ENCODE results near the gene SERINC5. TPM values are rescaled to one million over a fixed set of nuclear protein-coding genes. Genes with fewer than 3 reads are reported as not detected.

The SERINC5 gene
- total RNA-seq, 6 experiments from 2014 or later, result 16.4 to 28.1 (median 19.9) TPM

- H3K4me1 Mint-ChIP-seq (ENCODE audit: low read depth), result no peaks in the 10 kb centered on the region
- H3K27me3 Mint-ChIP-seq (ENCODE audit: insufficient read depth), result peaks cover 4% of the 10 kb centered on the region; the same call in 1 of the 2 replicates
- DNase-seq, result no peak
- no peak overlapping the region for H3K4me3 Mint-ChIP-seq
- H3K9me3 Mint-ChIP-seq, result no peaks in the 10 kb centered on the region
- no peak overlapping the region for H3K27ac Mint-ChIP-seq
- TF ChIP-seq CTCF (IDR thresholded peaks at IDR 0.05), result no peak
- H3K36me3 Mint-ChIP-seq (ENCODE audit: low read depth), result no peaks in the 10 kb centered on the region
Observed at GRCh38 chr5:80268916-80269315, 13.1 kb upstream of the SERINC5 start.

- Mint-ChIP-seq H3K27me3 (ENCODE audit: insufficient read depth) (peaks cover 6% of the 10 kb centered on the region; the same call in 1 of the 2 replicates), H3K4me3 (no peak overlapping the region), H3K4me1 (ENCODE audit: low read depth) (no peaks in the 10 kb centered on the region), H3K27ac (no peak overlapping the region), H3K9me3 (no peaks in the 10 kb centered on the region), H3K36me3 (ENCODE audit: low read depth) (no peaks in the 10 kb centered on the region)
- TF ChIP-seq CTCF (IDR thresholded peaks at IDR 0.05), result no peak
- no peak for DNase-seq
Observed at GRCh38 chr5:80266566-80266965, 10.7 kb upstream of the SERINC5 start.

GRCh38 chr5:80260461-80260860 is 4.6 kb upstream of the SERINC5 start:
- Mint-ChIP-seq H3K27ac (no peak overlapping the region), H3K36me3 (ENCODE audit: low read depth) (peaks cover 3% of the 10 kb centered on the region; the same call in 1 of the 2 replicates), H3K27me3 (ENCODE audit: insufficient read depth) (peaks cover 4% of the 10 kb centered on the region; the same call in 1 of the 2 replicates), H3K4me1 (ENCODE audit: low read depth) (peaks cover 12% of the 10 kb centered on the region; the same call in 1 of the 2 replicates), H3K9me3 (no peaks in the 10 kb centered on the region), H3K4me3 (no peak overlapping the region)
- no peak for DNase-seq
- no peak for TF ChIP-seq CTCF (IDR thresholded peaks at IDR 0.05)

- Mint-ChIP-seq H3K27ac (no peak overlapping the region), H3K9me3 (no peaks in the 10 kb centered on the region), H3K36me3 (ENCODE audit: low read depth) (peaks cover 3% of the 10 kb centered on the region; the same call in 1 of the 2 replicates), H3K27me3 (ENCODE audit: insufficient read depth) (peaks cover 2% of the 10 kb centered on the region; the same call in 1 of the 2 replicates), H3K4me3 (no peak overlapping the region), H3K4me1 (ENCODE audit: low read depth) (peaks cover 16% of the 10 kb centered on the region)
- no peak for TF ChIP-seq CTCF (IDR thresholded peaks at IDR 0.05)
- no peak for DNase-seq
Observed at GRCh38 chr5:80259511-80260203, 3.8 kb upstream of the SERINC5 start.

- no peak for TF ChIP-seq CTCF (IDR thresholded peaks at IDR 0.05)
- Mint-ChIP-seq H3K27me3 (ENCODE audit: insufficient read depth) (peaks cover 1% of the 10 kb centered on the region; the same call in 1 of the 2 replicates), H3K4me3 (peak overlapping the region; percentile 95), H3K9me3 (no peaks in the 10 kb centered on the region), H3K27ac (peak overlapping the region; percentile 79), H3K4me1 (ENCODE audit: low read depth) (peaks cover 37% of the 10 kb centered on the region), H3K36me3 (ENCODE audit: low read depth) (peaks cover 3% of the 10 kb centered on the region; the same call in 1 of the 2 replicates)
- DNase-seq, result peak; percentile 52
Observed at GRCh38 chr5:80255431-80255810, 427 bp downstream of the SERINC5 start.
